ENCODE data around the gene SIGLEC14.

GRCh38 chr19:51660975-51661600 lies 14.5 kb upstream of the SIGLEC14 start:
- TF ChIP-seq CREB5 (CRISPR knock-in tag; IDR thresholded peaks at IDR 0.05; ENCODE audit: low read depth) (no peak), ARNTL (CRISPR knock-in tag; IDR thresholded peaks at IDR 0.05; ENCODE audit: borderline replicate concordance, low read depth) (no peak), ZFP30 (CRISPR knock-in tag; IDR thresholded peaks at IDR 0.05) (no peak), CSRNP3 (CRISPR knock-in tag; IDR thresholded peaks at IDR 0.05) (no peak), BACH2 (CRISPR knock-in tag; IDR thresholded peaks at IDR 0.05; ENCODE audit: borderline replicate concordance) (no peak), ZC3H10 (CRISPR knock-in tag; IDR thresholded peaks at IDR 0.05) (no peak)

Measured in SK-N-SH treated with all-trans-retinoic acid at 6 μM for 48 hours (cell line).